WTC11 (cell line): ENCODE data around the gene C9orf50. TPM values are rescaled to one million over a fixed set of nuclear protein-coding genes. Genes with fewer than 3 reads are reported as not detected.

ENCODE experiments used
- ATAC-seq: fragments of 200-7000 bp; cut with Tn5 transposase; 2 replicates; pipeline ENCODE4 v1.10.0; 2021; ENCODE audit warnings: mild to moderate bottlenecking, moderate library complexity
- CTCF ChIA-PET: fragments of 300-600 bp; sonication (Branson Sonifier 250); formaldehyde crosslinking; loops from one replicate; lab custom pipeline; 2021; ENCODE audit warnings: antibody characterized with exemption; lab: Charles Lee
- POLR2A ChIA-PET: fragments of 350-600 bp; sonication (Branson Sonifier 250); formaldehyde crosslinking; loops from one replicate; lab custom pipeline; 2021; ENCODE audit warnings: antibody characterized with exemption; lab: Charles Lee
- DNase-seq: peaks from one replicate; pipeline ENCODE4 v3.0.0; 2021; ENCODE audit warnings: low spot score
- H3K27ac Mint-ChIP-seq: 2 replicates; pipeline ENCODE4 v1.8.0; 2021; ENCODE audit warnings: mixed read lengths
- H3K27me3 Mint-ChIP-seq: 2 replicates; pipeline ENCODE4 v1.8.0; 2021; ENCODE audit warnings: low read depth, mild to moderate bottlenecking, moderate library complexity, mixed read lengths
- H3K36me3 Mint-ChIP-seq: 2 replicates; pipeline ENCODE4 v1.8.0; 2021; ENCODE audit warnings: mixed read lengths
- H3K4me1 Mint-ChIP-seq: 2 replicates; pipeline ENCODE4 v1.8.0; 2022; ENCODE audit warnings: mixed read lengths
- H3K4me3 Mint-ChIP-seq: 2 replicates; pipeline ENCODE4 v1.8.0; 2021; ENCODE audit warnings: mild to moderate bottlenecking, moderate library complexity, mixed read lengths
- H3K9me3 Mint-ChIP-seq: 2 replicates; pipeline ENCODE4 v1.8.0; 2021; ENCODE audit warnings: mixed read lengths
- CTCF ChIP-seq: fragments of 200-600 bp; IDR thresholded peaks from 2 replicates; pipeline ENCODE4 v1.8.0; 2022; ENCODE audit warnings: antibody characterized with exemption
- ESRRA ChIP-seq: sonication (generic); formaldehyde crosslinking; IDR thresholded peaks from 2 replicates; pipeline ENCODE4 v1.8.1; 2022; ENCODE audit warnings: mild to moderate bottlenecking, missing genetic modification reagents, borderline replicate concordance
- FOXP1 ChIP-seq: sonication (generic); formaldehyde crosslinking; IDR thresholded peaks from 2 replicates; pipeline ENCODE4 v1.8.0; 2022; ENCODE audit warnings: missing genetic modification reagents, mild to moderate bottlenecking, moderate library complexity, borderline replicate concordance
- GRHL2 ChIP-seq: fragments of 250-450 bp; sonication (Bioruptor Pico); IDR thresholded peaks from 2 replicates; pipeline ENCODE4 v1.8.0; 2022; ENCODE audit warnings: mild to moderate bottlenecking, moderate library complexity; ENCODE audit not compliant: insufficient replicate concordance, severe bottlenecking
- GTF2I ChIP-seq: fragments of 250-450 bp; sonication (Bioruptor Pico); conservative IDR thresholded peaks from 2 replicates; pipeline ENCODE4 v1.4.0; 2021; ENCODE audit warnings: mild to moderate bottlenecking
- HMGA2 ChIP-seq: fragments of 250-450 bp; sonication (Bioruptor Pico); IDR thresholded peaks from 2 replicates; pipeline ENCODE4 v1.4.0; 2021; ENCODE audit warnings: mild to moderate bottlenecking, moderate library complexity
- IRF1 ChIP-seq: sonication (generic); formaldehyde crosslinking; IDR thresholded peaks from 2 replicates; pipeline ENCODE4 v1.8.0; 2023; ENCODE audit warnings: missing genetic modification reagents
- KAT7 ChIP-seq: sonication (generic); formaldehyde crosslinking; IDR thresholded peaks from 2 replicates; pipeline ENCODE4 v1.8.1; 2023; ENCODE audit warnings: missing genetic modification reagents, mild to moderate bottlenecking, borderline replicate concordance
- MXD4 ChIP-seq: fragments of 250-450 bp; sonication (Bioruptor Pico); IDR thresholded peaks from 2 replicates; pipeline ENCODE4 v1.8.0; 2021; ENCODE audit warnings: mild to moderate bottlenecking, moderate library complexity, borderline replicate concordance
- NFATC4 ChIP-seq: fragments of 250-450 bp; sonication (Bioruptor Pico); IDR thresholded peaks from 2 replicates; pipeline ENCODE4 v1.9.0; 2021; ENCODE audit warnings: mild to moderate bottlenecking
- NFYB ChIP-seq: sonication (generic); formaldehyde crosslinking; conservative IDR thresholded peaks from 2 replicates; pipeline ENCODE4 v1.8.0; 2022; ENCODE audit warnings: low read depth, missing genetic modification reagents
- PRRX2 ChIP-seq: fragments of 250-450 bp; sonication (Bioruptor Pico); IDR thresholded peaks from 2 replicates; pipeline ENCODE4 v1.8.0; 2021; ENCODE audit warnings: mild to moderate bottlenecking
- SP1 ChIP-seq: sonication (generic); formaldehyde crosslinking; conservative IDR thresholded peaks from 2 replicates; pipeline ENCODE4 v1.8.1; 2022; ENCODE audit warnings: missing genetic modification reagents
- TP53 ChIP-seq: sonication (generic); formaldehyde crosslinking; IDR thresholded peaks from 2 replicates; pipeline ENCODE4 v1.8.1; 2023; ENCODE audit warnings: mild to moderate bottlenecking, missing genetic modification reagents
- ZNF281 ChIP-seq: sonication (generic); formaldehyde crosslinking; IDR thresholded peaks from 2 replicates; pipeline ENCODE4 v1.8.0; 2023; ENCODE audit warnings: mild to moderate bottlenecking, missing genetic modification reagents
- ZNF317 ChIP-seq: sonication (generic); formaldehyde crosslinking; IDR thresholded peaks from 2 replicates; pipeline ENCODE4 v1.8.1; 2023; ENCODE audit warnings: low read depth, mild to moderate bottlenecking, moderate library complexity, missing genetic modification reagents, borderline replicate concordance
- ZNF416 ChIP-seq: fragments of 250-450 bp; sonication (Bioruptor Pico); IDR thresholded peaks from 2 replicates; pipeline ENCODE4 v1.9.0; 2021; ENCODE audit warnings: mild to moderate bottlenecking, inconsistent platforms
- ZNF512 ChIP-seq: sonication (generic); formaldehyde crosslinking; IDR thresholded peaks from 2 replicates; pipeline ENCODE4 v1.8.1; 2022; ENCODE audit warnings: missing genetic modification reagents, borderline replicate concordance
- total RNA-seq: library from RNA; stranded (reverse); gene quantifications from 3 replicates; pipeline ENCODE4 v1.2.3, GENCODE V29; 2021
- TF ChIP-seq, protein P1 (sequence below): sonication (generic); formaldehyde crosslinking; IDR thresholded peaks from 2 replicates; pipeline ENCODE4 v1.8.1; 2023; ENCODE audit warnings: mild to moderate bottlenecking, missing genetic modification reagents
- TF ChIP-seq, protein P2 (sequence below): sonication (generic); formaldehyde crosslinking; IDR thresholded peaks from 2 replicates; pipeline ENCODE4 v1.8.1; 2022; ENCODE audit warnings: low read depth, mild to moderate bottlenecking, moderate library complexity, missing genetic modification reagents, borderline replicate concordance

Gene C9orf50
- total RNA-seq, 1 experiment from 2014 or later = 0.11 TPM

GRCh38 chr9:129669946-129670345, 49.0 kb upstream of the C9orf50 start:
- H3K27me3 Mint-ChIP-seq = peaks cover 9% of the 10 kb centered on the region

GRCh38 chr9:129669141-129669718, 48.3 kb upstream of the C9orf50 start:
- Mint-ChIP-seq H3K9me3 (no peaks in the 10 kb centered on the region), H3K36me3 (no peaks in the 10 kb centered on the region)
- TF ChIP-seq SP1 (no peak), TP53 (CRISPR knock-in tag) (no peak), NFYB (CRISPR knock-in tag) (no peak), ZNF416 (no peak), ZNF317 (CRISPR knock-in tag) (no peak), HMGA2 (CRISPR knock-in tag) (no peak), NFATC4 (CRISPR knock-in tag) (no peak), MXD4 (CRISPR knock-in tag) (no peak), ESRRA (CRISPR knock-in tag) (no peak), ZNF281 (CRISPR knock-in tag) (no peak), KAT7 (CRISPR knock-in tag) (no peak), GTF2I (CRISPR knock-in tag) (no peak), CTCF (no peak), GRHL2 (CRISPR knock-in tag) (no peak), FOXP1 (CRISPR knock-in tag) (no peak), ZNF512 (CRISPR knock-in tag) (no peak)
- TF ChIP-seq, protein P1, sequence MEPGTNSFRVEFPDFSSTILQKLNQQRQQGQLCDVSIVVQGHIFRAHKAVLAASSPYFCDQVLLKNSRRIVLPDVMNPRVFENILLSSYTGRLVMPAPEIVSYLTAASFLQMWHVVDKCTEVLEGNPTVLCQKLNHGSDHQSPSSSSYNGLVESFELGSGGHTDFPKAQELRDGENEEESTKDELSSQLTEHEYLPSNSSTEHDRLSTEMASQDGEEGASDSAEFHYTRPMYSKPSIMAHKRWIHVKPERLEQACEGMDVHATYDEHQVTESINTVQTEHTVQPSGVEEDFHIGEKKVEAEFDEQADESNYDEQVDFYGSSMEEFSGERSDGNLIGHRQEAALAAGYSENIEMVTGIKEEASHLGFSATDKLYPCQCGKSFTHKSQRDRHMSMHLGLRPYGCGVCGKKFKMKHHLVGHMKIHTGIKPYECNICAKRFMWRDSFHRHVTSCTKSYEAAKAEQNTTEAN (CRISPR knock-in tag) = no peak
- TF ChIP-seq, protein P2, sequence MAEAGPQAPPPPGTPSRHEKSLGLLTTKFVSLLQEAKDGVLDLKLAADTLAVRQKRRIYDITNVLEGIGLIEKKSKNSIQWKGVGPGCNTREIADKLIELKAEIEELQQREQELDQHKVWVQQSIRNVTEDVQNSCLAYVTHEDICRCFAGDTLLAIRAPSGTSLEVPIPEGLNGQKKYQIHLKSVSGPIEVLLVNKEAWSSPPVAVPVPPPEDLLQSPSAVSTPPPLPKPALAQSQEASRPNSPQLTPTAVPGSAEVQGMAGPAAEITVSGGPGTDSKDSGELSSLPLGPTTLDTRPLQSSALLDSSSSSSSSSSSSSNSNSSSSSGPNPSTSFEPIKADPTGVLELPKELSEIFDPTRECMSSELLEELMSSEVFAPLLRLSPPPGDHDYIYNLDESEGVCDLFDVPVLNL (CRISPR knock-in tag) = no peak
- TF ChIP-seq, all 79 proteins: peak for 0
- Mint-ChIP-seq H3K27ac (no peak overlapping the region), H3K27me3 (peaks cover 16% of the 10 kb centered on the region), H3K4me1 (peaks cover 17% of the 10 kb centered on the region), H3K4me3 (no peak overlapping the region)
- ATAC-seq (no peak), DNase-seq (no peak)
- ChIA-PET POLR2A (no interaction called here), CTCF (interaction anchor here (0.6 to 1.4 kb wide), 2 partner anchors 50 to 69 kb away, joined by 3 to 6 read pairs; no protein-coding TSS in a partner anchor)

More at GRCh38 chr9:129669946-129670345, 49.0 kb upstream of the C9orf50 start:
- no peak overlapping the region for H3K27ac Mint-ChIP-seq
- no peaks in the 10 kb centered on the region for H3K36me3 Mint-ChIP-seq
- no peak overlapping the region for H3K4me3 Mint-ChIP-seq
- H3K9me3 Mint-ChIP-seq = no peaks in the 10 kb centered on the region
- ChIA-PET POLR2A (no interaction called here), CTCF (no interaction called here)
- H3K4me1 Mint-ChIP-seq = peaks cover 14% of the 10 kb centered on the region
- ATAC-seq = no peak
- DNase-seq = no peak
- no peak for TF ChIP-seq PRRX2 (CRISPR knock-in tag)
- no peak for TF ChIP-seq IRF1 (CRISPR knock-in tag)
- no peak for TF ChIP-seq ZNF317 (CRISPR knock-in tag)
- no peak for TF ChIP-seq KAT7 (CRISPR knock-in tag)
